NB4 (cell line): ENCODE results near the gene RASGRP2.

Experiments used
- DNase-seq: peaks from one replicate; pipeline ENCODE4 v3.0.0; 2010; ENCODE audit warnings: low read depth
- H3K4me3 ChIP-seq: one replicate; pipeline ENCODE4 v1.5.1; 2011; ENCODE audit warnings: mild to moderate bottlenecking, low read depth, low read length, moderate library complexity
- MYC ChIP-seq: IDR thresholded peaks from 2 replicates; pipeline ENCODE4 v1.6.1; 2011; ENCODE audit warnings: low read depth, low read length
- POLR2A ChIP-seq: IDR thresholded peaks from 2 replicates; pipeline ENCODE4 v1.6.1; 2011; ENCODE audit warnings: mild to moderate bottlenecking; ENCODE audit not compliant: insufficient read length; ENCODE audit errors: extremely low read depth
- TF ChIP-seq, protein P1 (sequence below): IDR thresholded peaks from one replicate; pipeline ENCODE4 v1.5.1; 2012; ENCODE audit warnings: low read depth, low read length
- TF ChIP-seq, protein P2 (sequence below): IDR thresholded peaks from 2 replicates; pipeline ENCODE4 v1.6.1; 2011; ENCODE audit warnings: low read depth, low read length

RASGRP2 gene

DNA sequence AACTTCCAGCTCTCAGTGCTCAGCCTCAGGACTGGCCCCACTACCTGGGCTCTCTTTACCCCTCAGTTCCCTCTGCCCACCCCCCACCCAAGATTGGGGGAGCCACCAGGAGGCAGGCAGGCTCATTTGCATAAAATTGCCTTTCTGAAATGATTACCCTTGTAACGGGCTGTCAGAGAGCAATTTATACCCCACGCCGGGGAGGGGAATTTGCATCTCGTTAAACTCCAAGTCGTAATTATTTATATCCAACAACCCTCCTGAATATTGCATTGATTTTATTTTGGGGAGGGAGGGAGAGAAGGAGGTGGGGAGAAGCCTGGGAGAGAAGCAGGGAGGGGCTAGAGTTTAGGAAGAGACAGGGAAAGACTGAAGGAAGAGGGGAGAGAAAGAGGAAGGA is 29.3 kb downstream of the RASGRP2 start:
- TF ChIP-seq MYC (no peak), POLR2A (no peak)
- TF ChIP-seq, protein P1, sequence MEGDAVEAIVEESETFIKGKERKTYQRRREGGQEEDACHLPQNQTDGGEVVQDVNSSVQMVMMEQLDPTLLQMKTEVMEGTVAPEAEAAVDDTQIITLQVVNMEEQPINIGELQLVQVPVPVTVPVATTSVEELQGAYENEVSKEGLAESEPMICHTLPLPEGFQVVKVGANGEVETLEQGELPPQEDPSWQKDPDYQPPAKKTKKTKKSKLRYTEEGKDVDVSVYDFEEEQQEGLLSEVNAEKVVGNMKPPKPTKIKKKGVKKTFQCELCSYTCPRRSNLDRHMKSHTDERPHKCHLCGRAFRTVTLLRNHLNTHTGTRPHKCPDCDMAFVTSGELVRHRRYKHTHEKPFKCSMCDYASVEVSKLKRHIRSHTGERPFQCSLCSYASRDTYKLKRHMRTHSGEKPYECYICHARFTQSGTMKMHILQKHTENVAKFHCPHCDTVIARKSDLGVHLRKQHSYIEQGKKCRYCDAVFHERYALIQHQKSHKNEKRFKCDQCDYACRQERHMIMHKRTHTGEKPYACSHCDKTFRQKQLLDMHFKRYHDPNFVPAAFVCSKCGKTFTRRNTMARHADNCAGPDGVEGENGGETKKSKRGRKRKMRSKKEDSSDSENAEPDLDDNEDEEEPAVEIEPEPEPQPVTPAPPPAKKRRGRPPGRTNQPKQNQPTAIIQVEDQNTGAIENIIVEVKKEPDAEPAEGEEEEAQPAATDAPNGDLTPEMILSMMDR, result no peak
- TF ChIP-seq, protein P2, sequence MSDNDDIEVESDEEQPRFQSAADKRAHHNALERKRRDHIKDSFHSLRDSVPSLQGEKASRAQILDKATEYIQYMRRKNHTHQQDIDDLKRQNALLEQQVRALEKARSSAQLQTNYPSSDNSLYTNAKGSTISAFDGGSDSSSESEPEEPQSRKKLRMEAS, result no peak
- no peak overlapping the region for H3K4me3 ChIP-seq
- DNase-seq, result no peak

DNA sequence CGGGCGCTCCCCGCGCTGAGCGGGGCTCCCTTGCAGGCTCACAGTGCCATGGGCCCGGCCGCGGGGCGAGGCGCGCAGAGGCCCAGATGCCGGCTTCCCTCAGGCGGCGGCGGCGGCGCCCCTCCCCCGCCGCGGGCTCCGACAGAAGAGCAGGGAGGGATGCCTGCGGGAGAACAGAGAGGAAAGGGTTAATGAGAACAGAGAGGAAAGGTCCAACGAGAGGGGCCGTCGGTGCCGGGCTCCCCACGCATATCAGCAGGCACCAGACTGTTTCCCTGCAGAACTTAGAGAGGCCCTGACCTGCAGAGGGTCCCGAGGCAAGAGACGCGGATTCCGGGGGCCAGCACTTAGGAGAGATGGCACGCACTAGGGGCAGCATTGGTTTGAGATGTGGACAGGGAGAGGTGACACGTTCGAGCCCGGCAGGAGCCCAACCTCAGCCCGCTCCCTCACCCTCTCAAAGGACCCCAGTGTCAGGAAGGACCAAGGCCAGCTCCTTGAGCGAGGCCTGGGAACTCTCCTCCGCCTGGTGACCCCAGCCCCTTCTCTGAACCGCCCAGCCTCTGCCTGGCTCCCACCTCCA is 30.1 kb downstream of the RASGRP2 start:
- DNase-seq, result no peak
- H3K4me3 ChIP-seq, result no peak overlapping the region
- TF ChIP-seq, protein P2, result no peak
- TF ChIP-seq MYC, result no peak
- TF ChIP-seq POLR2A, result no peak
- TF ChIP-seq, protein P1, result no peak

DNA sequence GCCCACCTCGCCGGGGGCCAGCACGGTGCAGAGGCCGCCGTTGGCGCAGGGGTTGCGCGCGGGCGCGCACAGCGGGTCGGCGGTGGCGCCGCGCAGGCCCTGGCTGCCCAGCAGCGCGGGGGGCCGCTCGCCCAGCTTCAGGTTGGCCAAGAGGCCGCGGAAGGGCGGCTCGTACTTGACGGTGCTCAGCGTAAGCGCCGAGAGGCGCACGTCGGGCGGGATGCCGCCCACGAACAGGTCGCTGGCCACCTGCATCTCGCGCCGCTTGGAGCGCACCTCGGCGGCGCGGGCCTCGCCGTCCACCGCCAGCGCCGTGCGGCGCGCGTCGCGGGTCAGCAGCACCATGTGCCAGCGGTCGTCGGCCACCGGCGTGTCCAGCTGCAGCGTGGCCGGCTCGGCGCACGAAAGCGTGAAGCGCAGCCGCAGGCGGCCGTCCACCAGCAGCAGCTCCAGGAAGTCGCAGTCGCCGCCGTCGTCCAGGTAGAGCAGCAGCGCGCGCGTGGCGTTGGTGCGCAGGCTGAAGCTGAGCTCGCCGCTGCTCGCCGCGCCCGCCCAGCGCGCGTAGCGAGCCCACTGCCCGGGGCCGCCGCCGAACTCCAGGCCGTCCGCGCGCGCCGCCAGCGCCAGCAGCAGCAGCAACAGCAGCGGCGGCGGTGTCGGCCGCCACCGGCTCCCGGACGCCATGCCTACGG is 30.8 kb downstream of the RASGRP2 start:
- no peak for DNase-seq
- no peak overlapping the region for H3K4me3 ChIP-seq
- TF ChIP-seq, protein P1, result no peak
- TF ChIP-seq, protein P2, result no peak
- no peak for TF ChIP-seq POLR2A
- no peak for TF ChIP-seq MYC

DNA sequence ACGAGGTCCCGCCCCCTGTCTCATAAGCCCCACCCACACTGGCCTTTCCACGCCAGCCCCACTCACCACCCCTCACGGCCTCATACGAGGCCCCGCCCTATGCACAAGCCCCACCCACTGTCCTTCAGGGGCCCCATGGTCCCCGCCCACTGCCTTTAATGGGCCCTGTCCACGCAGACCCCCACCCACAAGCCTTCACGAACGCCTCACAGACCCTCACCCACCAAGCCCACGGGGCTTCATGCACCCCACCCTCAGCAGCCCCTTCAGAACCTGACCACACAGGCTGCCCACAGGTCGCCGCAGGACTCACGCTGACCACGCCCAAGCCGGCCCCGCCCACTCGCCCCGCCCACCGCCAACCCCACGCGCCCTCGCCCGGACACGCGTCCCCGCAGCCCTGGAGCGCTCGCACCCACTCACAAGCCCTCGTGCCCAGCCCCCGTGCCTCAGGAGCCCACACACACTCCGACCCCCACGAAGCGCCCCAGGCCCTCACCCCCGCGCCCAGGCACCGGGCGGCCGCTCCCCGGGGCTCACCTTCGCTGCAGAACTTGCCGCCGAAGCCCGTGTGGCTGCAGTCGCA is 31.4 kb downstream of the RASGRP2 start:
- no peak for DNase-seq
- H3K4me3 ChIP-seq, result no peak overlapping the region
- TF ChIP-seq POLR2A (no peak), MYC (no peak)
- TF ChIP-seq, protein P1, result no peak
- TF ChIP-seq, protein P2, result no peak

DNA sequence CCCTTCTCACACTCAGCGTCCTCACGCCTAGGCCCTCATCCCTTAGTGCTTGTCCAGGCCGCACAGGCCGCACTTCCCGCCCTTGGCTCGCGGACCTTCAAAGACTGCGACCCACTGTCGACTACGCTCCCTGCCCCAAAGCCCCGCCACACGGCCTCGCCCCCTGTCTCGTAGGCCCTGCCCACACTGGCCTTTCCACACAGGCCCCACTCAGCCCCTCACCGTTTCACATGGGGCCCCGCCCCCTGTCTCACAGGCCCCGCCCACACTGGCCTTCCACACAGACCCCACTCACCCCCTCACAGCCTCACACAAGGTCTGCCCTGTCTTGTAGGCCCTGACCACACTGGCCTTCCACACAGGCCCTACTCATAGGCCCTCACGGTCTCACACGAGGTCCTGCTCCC is 32.0 kb downstream of the RASGRP2 start:
- no peak for DNase-seq
- H3K4me3 ChIP-seq, result no peak overlapping the region
- TF ChIP-seq, protein P1, result no peak
- no peak for TF ChIP-seq POLR2A
- TF ChIP-seq, protein P2, result no peak
